ENCODE measurements around the gene FOXO3. TPM values are rescaled to one million over a fixed set of nuclear protein-coding genes. Genes with fewer than 3 reads are reported as not detected.

The FOXO3 gene
- total and polyA plus RNA-seq, 2 of the 8 experiments (the other 6 are each of a cell fraction or from before 2014, with no cell fraction given), result 13.1 to 19.3 TPM

- TF ChIP-seq RAD21 (IDR thresholded peaks at IDR 0.05 in 1 of 2, conservative IDR thresholded peaks at IDR 0.05 in 1 of 2; ENCODE audit: low read depth in 2 of 2, low read length in 2 of 2) (no peak), PHF8 (conservative IDR thresholded peaks at IDR 0.05; ENCODE audit: low read depth, low read length) (no peak), CTBP2 (IDR thresholded peaks at IDR 0.05; ENCODE audit: borderline replicate concordance, insufficient read depth, insufficient read length, low read length) (no peak), EP300 (IDR thresholded peaks at IDR 0.05; ENCODE audit: borderline replicate concordance in 1 of 2, low read depth in 2 of 2, low read length in 2 of 2) (no peak)
These were observed 100.7 kb downstream of the FOXO3 start (continued) for GRCh38 chr6:108661430-108661829.
